ENCODE data around the gene CERS1. TPM values are rescaled to one million over a fixed set of nuclear protein-coding genes. Genes with fewer than 3 reads are reported as not detected.
A peak's percentile ranks its signal among the peaks of the same experiment; 100 is the strongest.

Gene CERS1
- total RNA-seq, 2 donors from 2014 or later = 0.26 to 0.66 TPM

DNA sequence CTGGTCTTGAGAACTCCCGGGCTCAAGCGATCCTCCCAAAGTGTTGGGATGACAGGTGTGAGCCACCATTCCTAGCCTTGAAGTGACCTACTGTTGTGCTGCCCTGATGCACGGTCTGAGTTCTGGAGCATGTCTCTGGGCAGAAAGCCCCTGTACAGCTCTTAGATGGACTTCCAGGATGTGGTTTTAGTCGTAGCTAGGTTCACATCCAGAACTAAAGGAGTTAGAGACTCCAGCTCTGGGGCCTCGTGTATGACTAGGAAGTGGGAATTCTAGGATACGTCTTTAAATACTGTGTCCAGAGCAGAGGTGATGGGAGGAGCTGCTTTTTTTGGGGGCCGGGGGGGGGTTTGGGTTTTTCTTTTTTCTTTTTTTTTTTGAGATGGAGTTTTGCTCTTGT lies 52.0 kb downstream of the CERS1 start:
- Histone ChIP-seq H3K4me3 (no peak overlapping the region), H3K4me1 (peaks cover 91% of the 10 kb centered on the region), H3K27ac (no peak overlapping the region), H3K27me3 (no peaks in the 10 kb centered on the region), H3K36me3 (replicated peaks in 1 of 2; ENCODE audit: insufficient read depth in 1 of 2, low read depth in 2 of 2) (no peaks in the 10 kb centered on the region), H3K9me3 (no peaks in the 10 kb centered on the region)
- WGBS, 2 donors = 40 to 71% methylated on average over 1 to 7 of the region's 7 CpGs
- no peak for ATAC-seq
- intact Hi-C loops (cut with DNase I) = loop anchor here (5.0 kb wide), 1 partner anchor 247 kb away; no protein-coding TSS in a partner anchor
- no peak for DNase-seq
- TF ChIP-seq, protein P1, sequence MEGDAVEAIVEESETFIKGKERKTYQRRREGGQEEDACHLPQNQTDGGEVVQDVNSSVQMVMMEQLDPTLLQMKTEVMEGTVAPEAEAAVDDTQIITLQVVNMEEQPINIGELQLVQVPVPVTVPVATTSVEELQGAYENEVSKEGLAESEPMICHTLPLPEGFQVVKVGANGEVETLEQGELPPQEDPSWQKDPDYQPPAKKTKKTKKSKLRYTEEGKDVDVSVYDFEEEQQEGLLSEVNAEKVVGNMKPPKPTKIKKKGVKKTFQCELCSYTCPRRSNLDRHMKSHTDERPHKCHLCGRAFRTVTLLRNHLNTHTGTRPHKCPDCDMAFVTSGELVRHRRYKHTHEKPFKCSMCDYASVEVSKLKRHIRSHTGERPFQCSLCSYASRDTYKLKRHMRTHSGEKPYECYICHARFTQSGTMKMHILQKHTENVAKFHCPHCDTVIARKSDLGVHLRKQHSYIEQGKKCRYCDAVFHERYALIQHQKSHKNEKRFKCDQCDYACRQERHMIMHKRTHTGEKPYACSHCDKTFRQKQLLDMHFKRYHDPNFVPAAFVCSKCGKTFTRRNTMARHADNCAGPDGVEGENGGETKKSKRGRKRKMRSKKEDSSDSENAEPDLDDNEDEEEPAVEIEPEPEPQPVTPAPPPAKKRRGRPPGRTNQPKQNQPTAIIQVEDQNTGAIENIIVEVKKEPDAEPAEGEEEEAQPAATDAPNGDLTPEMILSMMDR (IDR thresholded peaks at IDR 0.05) = no peak
- TF ChIP-seq POLR2A (IDR thresholded peaks at IDR 0.05) = no peak

GRCh38 chr19:18842166-18842565 lies 53.8 kb downstream of the CERS1 start:
- intact Hi-C loops (cut with DNase I) = loop anchor here (5.0 kb wide), 1 partner anchor 245 kb away; no protein-coding TSS in a partner anchor
- WGBS, 2 donors = 45 to 61% methylated on average over 7 of the region's 7 CpGs
- TF ChIP-seq, protein P1 (IDR thresholded peaks at IDR 0.05) = no peak
- no peak for TF ChIP-seq POLR2A (IDR thresholded peaks at IDR 0.05)
- Histone ChIP-seq H3K9me3 (no peaks in the 10 kb centered on the region), H3K4me1 (peaks cover 94% of the 10 kb centered on the region), H3K27me3 (no peaks in the 10 kb centered on the region), H3K36me3 (replicated peaks in 1 of 2; ENCODE audit: insufficient read depth in 1 of 2, low read depth in 2 of 2) (no peaks in the 10 kb centered on the region), H3K27ac (no peak overlapping the region), H3K4me3 (no peak overlapping the region)
- ATAC-seq (no peak), DNase-seq (no peak)

GRCh38 chr19:18841400-18841799 lies 54.6 kb downstream of the CERS1 start:
- Histone ChIP-seq H3K27me3 (no peaks in the 10 kb centered on the region), H3K27ac (no peak overlapping the region), H3K36me3 (replicated peaks in 1 of 2; ENCODE audit: insufficient read depth in 1 of 2, low read depth in 2 of 2) (no peaks in the 10 kb centered on the region), H3K4me3 (no peak overlapping the region), H3K4me1 (peaks cover 94% of the 10 kb centered on the region), H3K9me3 (no peaks in the 10 kb centered on the region)
- TF ChIP-seq, protein P1 (IDR thresholded peaks at IDR 0.05) = no peak
- no peak for TF ChIP-seq POLR2A (IDR thresholded peaks at IDR 0.05)
- 43 to 47% methylated on average over 5 to 15 of the region's 15 CpGs for WGBS, 2 donors
- ATAC-seq = no peak
- intact Hi-C loops (cut with DNase I) = loop anchor here (5.0 kb wide), 1 partner anchor 244 kb away; no protein-coding TSS in a partner anchor
- no peak for DNase-seq

- Histone ChIP-seq H3K4me3 (no peak overlapping the region), H3K9me3 (no peaks in the 10 kb centered on the region), H3K4me1 (peaks cover 99% of the 10 kb centered on the region), H3K27me3 (no peaks in the 10 kb centered on the region), H3K36me3 (replicated peaks in 1 of 2; ENCODE audit: insufficient read depth in 1 of 2, low read depth in 2 of 2) (no peaks in the 10 kb centered on the region), H3K27ac (peak overlapping the region in 2 of 4 donors; percentile 13 to 24)
- ATAC-seq (no peak), DNase-seq (peak in 1 of 4 donors; percentile 10)
- 42 to 57% methylated on average over 11 to 26 of the region's 26 CpGs for whole genome bisulfite sequencing, 2 donors
- intact Hi-C loops (cut with DNase I) = loop anchor here (5.0 kb wide), 1 partner anchor 243 kb away; no protein-coding TSS in a partner anchor
- TF ChIP-seq, protein P1 (IDR thresholded peaks at IDR 0.05) = no peak
- no peak for TF ChIP-seq POLR2A (IDR thresholded peaks at IDR 0.05)
These were observed 55.4 kb downstream of the CERS1 start for GRCh38 chr19:18840288-18841267.
